Renal pelvis (tissue), 12 donors: ENCODE data around the gene USP7. TPM values are rescaled to one million over a fixed set of nuclear protein-coding genes. Genes with fewer than 3 reads are reported as not detected.

Experiments used
- DNase-seq: peaks from one replicate; pipeline ENCODE4 v3.0.0-alpha.2; 2013
- long read RNA-seq, 16 experiments: transcript quantifications; one replicate each; lab custom pipeline, GENCODE V29; 2026
- polyA plus RNA-seq, 3 donors: library from polyadenylated mRNA; unstranded; fragments of 120-200 nt; gene quantifications; one replicate each; pipeline ENCODE4 v1.2.1, GENCODE V29; 2013; ENCODE audit not compliant: insufficient read length in 3 of 3

The USP7 gene
- 100 to 1,000 TPM; 110 to 133 (median 128) TPM for polyA plus RNA-seq
- long read RNA-seq, donor 1, full-length matches to known transcripts = 2 of 7 reads
- long read RNA-seq, donor 1, partial matches to known transcripts = 5 of 7 reads
- long read RNA-seq, donor 1, other reads (novel, unspliced or antisense) = 0 of 7 reads
- long read RNA-seq, donor 2, full-length matches to known transcripts = 3 of 21 reads
- long read RNA-seq, donor 2, partial matches to known transcripts = 18 of 21 reads
- long read RNA-seq, donor 2, other reads (novel, unspliced or antisense) = 0 of 21 reads
- long read RNA-seq, donor 3, partial matches to known transcripts = 14 of 14 reads
- long read RNA-seq, donor 3, other reads (novel, unspliced or antisense) = 0 of 14 reads
- long read RNA-seq, donor 4, partial matches to known transcripts = 6 of 6 reads
- long read RNA-seq, donor 4, other reads (novel, unspliced or antisense) = 0 of 6 reads
- long read RNA-seq, donor 5, full-length matches to known transcripts = 1 of 1 reads
- long read RNA-seq, donor 5, partial matches to known transcripts = 0 of 1 reads
- long read RNA-seq, donor 5, other reads (novel, unspliced or antisense) = 0 of 1 reads
- long read RNA-seq, donor 6, partial matches to known transcripts = 0 of 1 reads
- long read RNA-seq, donor 6, other reads (novel, unspliced or antisense) = 0 of 1 reads
- long read RNA-seq, donor 7, full-length matches to known transcripts = 1 of 14 reads
- long read RNA-seq, donor 7, partial matches to known transcripts = 13 of 14 reads
- long read RNA-seq, donor 7, other reads (novel, unspliced or antisense) = 0 of 14 reads
- long read RNA-seq, donor 8, full-length matches to known transcripts = 1 of 1 reads
- long read RNA-seq, donor 8, partial matches to known transcripts = 0 of 1 reads
- long read RNA-seq, donor 8, other reads (novel, unspliced or antisense) = 0 of 1 reads
- long read RNA-seq, donor 9, partial matches to known transcripts = 11 of 11 reads
- long read RNA-seq, donor 9, other reads (novel, unspliced or antisense) = 0 of 11 reads
- long read RNA-seq, donor 10, full-length matches to known transcripts = 2 of 9 reads
- long read RNA-seq, donor 10, partial matches to known transcripts = 7 of 9 reads
- long read RNA-seq, donor 10, other reads (novel, unspliced or antisense) = 0 of 9 reads
- long read RNA-seq, donor 11, full-length matches to known transcripts = 2 of 2 reads
- long read RNA-seq, donor 11, partial matches to known transcripts = 0 of 2 reads
- long read RNA-seq, donor 11, other reads (novel, unspliced or antisense) = 0 of 2 reads
- long read RNA-seq, donor 12, full-length matches to known transcripts = 6 of 15 reads
- long read RNA-seq, donor 12, partial matches to known transcripts = 9 of 15 reads
- long read RNA-seq, donor 12, other reads (novel, unspliced or antisense) = 0 of 15 reads
- long read RNA-seq, donor 13, full-length matches to known transcripts = 1 of 1 reads
- long read RNA-seq, donor 13, partial matches to known transcripts = 0 of 1 reads
- long read RNA-seq, donor 13, other reads (novel, unspliced or antisense) = 0 of 1 reads
- long read RNA-seq, donor 14 = 0 reads
- long read RNA-seq, donor 15 = 0 reads
- long read RNA-seq, donor 16, partial matches to known transcripts = 22 of 23 reads
- long read RNA-seq, donor 16, other reads (novel, unspliced or antisense) = 0 of 23 reads

DNA sequence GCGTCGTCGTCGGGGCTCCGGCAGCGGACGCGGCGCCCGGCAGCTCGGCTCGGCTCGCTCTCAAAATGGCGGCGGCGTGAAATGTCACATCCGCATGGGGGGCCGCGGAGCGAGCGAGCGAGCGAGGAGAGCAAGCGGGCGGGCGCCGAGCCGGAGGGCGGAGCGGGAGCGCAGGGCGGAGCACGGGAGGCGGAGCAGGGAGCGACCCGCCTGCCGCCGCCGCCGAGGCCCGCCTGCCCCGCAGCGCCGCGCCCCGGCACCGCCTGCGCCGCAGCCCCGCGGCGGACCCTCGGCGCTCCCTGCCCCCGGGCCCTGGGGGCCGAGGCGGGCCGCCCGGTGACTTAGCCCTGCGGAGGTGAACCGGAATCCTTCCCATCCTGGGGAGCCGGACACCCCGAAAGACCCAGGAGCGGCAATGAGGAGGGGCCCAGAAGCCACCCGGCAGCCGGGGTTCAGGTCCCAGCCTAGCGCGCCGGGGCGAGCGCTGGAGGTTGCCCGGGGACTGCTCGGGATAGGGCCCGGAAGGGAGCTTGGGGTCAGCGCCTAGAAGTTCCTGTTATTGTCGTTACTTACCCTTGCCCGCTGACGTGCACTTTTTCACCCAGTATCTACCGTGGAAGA, at the start of gene USP7:
Gene USP7 (minus strand): TSS at position 86 of the 621 bp plus-strand sequence. CDS start 621 bp downstream, outside the sequence.
- peak; percentile 92 for DNase-seq

DNA sequence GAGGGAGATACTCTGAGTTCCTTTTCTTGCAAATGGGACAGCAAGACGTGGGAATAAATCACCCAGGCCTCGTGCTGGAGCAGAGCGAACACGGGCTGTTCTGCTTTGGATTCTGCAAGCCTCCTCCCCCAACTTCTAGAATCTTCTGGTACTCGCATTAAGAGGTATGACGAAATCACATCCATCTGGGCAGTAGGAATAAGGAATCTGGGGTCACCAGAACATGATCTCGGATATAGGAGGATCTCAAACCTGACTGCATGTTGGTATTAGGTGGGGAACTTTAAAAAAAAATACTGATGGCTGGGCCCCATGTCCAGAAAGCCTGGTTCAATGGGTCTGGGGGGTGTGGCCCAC, 49.8 kb upstream of the USP7 start:
- no peak for DNase-seq

DNA sequence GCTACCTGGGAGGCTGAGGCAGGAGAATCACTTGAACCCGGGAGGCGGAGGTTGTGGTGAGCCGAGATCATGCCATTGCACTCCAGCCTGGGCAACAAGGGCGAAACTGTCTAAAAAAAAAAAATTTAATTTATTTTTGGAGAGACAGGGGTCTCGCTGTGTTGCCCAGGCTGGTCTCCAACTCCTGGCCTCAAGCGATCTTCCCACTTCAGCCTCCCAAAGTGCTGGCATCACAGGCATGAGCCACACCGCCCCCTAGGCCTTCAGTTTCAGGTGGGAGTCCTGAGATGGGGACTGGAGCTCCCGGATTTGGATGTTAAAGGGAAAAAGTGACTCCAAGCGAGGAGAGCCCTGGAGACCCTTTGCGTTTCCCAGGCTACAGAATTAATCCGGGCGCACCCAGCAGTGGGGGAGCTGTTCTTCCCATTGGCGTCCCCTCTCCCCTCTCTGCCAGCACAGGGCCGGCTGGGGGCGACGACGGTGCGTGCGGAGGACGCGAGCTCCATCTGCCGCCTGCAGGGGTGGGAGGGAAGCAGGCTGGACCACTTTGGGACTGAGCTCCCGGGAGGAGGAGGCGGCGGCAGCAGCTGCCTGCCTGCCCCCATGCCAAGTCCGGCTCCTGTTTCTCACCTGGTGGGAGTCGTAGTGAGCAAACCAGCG, 49.3 kb upstream of the USP7 start:
- DNase-seq = no peak

- no peak for DNase-seq
Observed at GRCh38 chr16:9012330-9012729, 48.6 kb upstream of the USP7 start.

DNA sequence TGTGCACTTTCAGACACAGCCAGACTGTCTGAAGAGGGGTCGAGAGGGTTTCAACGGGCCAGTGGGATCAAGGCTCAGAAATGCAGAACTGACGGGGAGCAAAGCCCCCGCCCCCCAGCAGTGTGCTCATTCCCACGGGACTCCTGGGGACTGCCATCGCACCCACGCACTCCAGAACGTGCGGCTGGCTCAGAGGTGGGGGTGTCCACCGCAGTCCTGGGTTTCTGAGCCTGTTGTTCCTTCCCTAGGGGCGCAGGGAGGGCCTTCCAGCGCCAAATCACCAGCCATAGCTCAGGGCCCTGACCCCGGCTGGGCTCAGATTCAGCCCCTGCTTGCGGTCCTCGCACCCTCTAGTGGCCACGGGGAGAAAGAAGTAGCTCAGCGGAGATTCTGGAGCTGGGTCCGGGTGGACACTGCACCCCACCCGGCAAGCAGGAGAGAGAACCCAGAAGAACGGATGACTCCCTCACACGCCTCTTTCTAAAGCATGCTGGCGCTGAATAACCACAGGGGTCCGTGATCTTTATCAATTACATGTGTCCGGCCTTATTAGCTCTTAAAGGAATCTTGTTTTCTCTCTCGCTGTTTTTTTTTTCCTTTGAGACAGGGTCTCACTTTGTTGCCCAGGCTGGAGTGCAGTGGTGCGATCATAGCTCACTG, 45.0 kb upstream of the USP7 start:
- peak; percentile 53 for DNase-seq

- DNase-seq = no peak
Observed at GRCh38 chr16:9007177-9007794, 43.6 kb upstream of the USP7 start.

GRCh38 chr16:9004183-9004582, 40.5 kb upstream of the USP7 start:
- no peak for DNase-seq

- no peak for DNase-seq
Observed at GRCh38 chr16:9003763-9004162, 40.1 kb upstream of the USP7 start.

DNA sequence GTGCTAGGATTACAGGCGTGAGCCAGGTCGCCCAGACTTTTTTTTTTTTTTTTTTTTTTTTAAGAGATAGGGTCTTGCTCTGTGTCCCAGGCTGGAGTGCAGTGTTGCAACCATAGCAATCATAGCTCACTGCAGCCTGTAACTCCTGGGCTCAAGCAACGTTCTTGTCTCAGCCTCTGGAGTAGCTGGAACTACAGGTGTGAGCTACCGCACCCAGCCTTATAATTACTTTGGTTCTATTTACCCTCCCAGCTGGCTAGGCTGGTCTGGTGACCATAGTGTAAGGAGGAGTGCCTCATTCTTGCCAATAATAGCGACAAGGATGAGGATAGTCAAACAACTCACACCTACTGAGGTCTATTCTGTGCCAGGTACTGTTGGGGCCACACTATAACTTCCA, 39.6 kb upstream of the USP7 start:
- no peak for DNase-seq

DNA sequence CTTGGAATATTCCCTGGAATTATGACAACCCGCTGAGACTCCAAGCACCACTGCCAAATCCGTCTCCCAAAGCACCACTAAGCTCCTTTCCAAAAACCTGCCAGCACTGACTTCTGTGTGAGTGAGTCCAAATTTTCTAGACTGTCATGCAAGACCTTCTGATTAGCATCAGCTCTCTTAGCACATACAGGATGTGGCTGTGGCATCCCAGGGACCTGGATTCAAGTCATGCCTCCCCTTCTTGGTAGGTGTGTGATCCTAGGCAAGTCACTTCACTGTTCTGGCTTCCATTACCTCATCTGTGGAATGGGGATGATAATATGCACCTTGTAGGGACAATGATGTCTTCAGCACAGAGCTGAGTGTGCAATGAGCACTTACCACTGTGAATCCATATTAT, 38.3 kb upstream of the USP7 start:
- no peak for DNase-seq

- DNase-seq = no peak
Observed at GRCh38 chr16:9000664-9001063, 37.0 kb upstream of the USP7 start.

DNA sequence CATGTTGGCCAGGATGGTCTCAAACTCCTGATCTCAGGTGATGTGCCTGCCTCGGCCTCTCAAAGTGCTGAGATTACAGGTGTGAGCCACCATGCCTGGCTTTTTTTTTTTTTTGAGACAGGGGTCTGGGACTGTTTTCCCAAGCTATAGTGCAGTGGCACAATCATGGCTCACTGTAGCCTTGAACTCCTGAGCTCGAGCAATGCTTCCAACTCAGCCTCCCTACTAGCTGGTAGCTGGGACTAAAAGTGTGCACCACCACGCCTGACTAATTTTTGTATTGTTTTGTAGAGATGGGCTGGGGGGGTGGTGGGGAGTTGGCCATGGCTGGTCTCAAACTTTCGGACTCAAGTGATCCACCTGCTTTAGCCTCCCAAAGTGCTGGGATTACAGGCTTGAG, 36.1 kb upstream of the USP7 start:
- no peak for DNase-seq

GRCh38 chr16:8998108-8998507, 34.4 kb upstream of the USP7 start:
- no peak for DNase-seq

- DNase-seq = no peak
Observed at GRCh38 chr16:8996891-8997290, 33.2 kb upstream of the USP7 start.

DNA sequence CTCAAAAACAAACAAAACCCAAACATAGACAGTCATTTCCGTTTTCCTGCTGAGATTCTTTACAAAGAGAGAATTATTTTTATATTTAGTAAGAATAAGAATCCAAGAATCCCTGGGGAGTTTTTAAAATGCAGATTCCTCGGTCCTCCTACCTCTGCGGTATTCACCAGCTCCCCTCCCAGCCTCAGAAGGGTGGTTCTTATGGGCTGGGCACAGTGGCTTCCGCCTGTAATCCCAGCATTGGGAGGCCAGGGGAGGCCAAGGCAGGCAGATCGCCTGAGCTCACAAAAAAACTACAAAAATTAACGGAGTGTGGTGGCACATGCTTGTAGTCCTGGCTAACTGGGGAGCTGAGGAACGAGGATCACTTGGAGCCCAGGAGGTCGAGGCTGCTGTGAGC, 26.7 kb upstream of the USP7 start:
- DNase-seq = no peak

DNA sequence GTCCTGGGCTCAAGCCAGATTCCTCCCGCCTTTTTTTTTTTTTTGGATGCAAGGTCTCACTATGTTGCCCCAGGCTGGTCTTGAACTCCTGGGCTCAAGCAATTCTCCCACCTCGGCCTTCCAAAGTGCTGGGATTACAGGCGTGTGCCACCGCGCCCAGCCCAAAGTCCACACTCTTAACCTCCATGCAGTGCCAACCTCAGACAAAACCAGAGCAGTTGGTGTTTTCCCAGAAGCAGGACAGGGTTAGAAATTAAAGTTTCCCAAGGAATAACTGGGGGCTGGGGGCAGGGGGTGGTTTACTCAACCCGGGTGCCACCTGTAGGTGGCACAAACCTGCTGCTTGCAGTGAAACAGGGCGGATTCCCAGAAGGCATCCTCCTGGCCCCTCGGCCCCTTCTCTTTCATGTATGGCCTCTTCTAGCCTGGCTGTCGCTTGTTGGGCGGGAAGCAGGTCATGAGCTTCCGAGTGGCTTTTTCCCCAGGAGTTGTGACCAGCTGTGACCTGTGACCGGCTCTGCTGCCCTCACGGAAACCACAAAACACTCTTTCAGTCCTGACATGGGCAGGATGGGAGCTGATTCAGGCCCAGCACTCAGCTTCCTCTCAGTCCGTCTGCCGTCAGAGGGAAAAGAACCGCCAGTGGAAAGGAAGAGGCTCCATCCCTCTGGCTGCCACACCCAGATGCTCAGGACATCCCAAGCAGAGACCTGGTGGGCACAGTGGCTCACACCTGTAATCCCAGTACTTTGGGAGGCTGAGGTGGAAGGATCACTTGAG, 25.6 kb upstream of the USP7 start:
- DNase-seq = no peak

DNA sequence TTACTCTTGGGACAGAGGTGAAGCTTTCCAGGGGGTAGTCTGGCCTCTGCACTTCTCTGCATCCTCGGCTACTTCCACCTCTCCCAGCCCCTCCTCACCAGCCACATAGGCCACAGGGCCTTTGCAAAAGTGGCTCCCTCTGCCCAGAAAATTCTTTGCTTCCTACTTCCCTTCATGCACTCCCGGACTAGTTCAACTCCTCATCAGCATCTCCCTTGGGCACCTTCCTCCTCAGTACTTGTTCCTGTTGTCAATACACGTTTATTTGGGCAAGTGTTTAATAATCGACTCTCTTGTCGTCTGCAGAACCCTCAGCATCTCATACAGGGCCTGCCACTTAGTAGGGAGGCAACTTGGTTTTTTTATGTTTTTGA, 23.1 kb upstream of the USP7 start:
- no peak for DNase-seq

- DNase-seq = no peak
Observed at GRCh38 chr16:8986111-8986510, 22.4 kb upstream of the USP7 start.

DNA sequence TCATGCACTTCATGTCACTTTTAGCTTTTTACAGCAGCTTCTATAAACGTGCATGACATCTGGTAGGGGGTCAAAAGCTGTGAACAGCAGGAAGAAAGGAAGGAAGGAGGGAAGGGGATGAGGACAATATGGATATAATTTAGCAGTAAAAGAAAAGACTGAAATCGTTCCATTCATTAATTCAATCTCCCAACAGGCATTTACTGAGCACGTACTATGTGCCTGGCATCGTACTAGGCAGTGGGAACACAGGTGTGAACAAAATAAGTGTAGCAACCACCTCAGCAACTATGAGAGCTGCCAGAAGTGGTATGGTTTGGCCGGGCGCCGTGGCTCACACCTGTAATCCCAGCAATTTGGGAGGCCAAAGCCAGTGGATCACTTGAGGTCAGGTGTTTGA, 19.1 kb upstream of the USP7 start:
- no peak for DNase-seq
